H54 (cell line): ENCODE data around the gene NPIPA7.
"Not testable (repeated sequence)": the region's sequence is repeated elsewhere in the genome, so short reads cannot be mapped to it uniquely, and the experiment has no call there.

Experiments used
- DNase-seq: peaks from one replicate; pipeline ENCODE4 v3.0.0; 2011; ENCODE audit warnings: low spot score, mixed read lengths; ENCODE audit not compliant: insufficient read length
- FAIRE-seq: peaks from 3 replicates; lab custom pipeline; 2011; peaks lifted over from hg19 to GRCh38; lab: Jason Lieb, UNC

NPIPA7 gene

DNA sequence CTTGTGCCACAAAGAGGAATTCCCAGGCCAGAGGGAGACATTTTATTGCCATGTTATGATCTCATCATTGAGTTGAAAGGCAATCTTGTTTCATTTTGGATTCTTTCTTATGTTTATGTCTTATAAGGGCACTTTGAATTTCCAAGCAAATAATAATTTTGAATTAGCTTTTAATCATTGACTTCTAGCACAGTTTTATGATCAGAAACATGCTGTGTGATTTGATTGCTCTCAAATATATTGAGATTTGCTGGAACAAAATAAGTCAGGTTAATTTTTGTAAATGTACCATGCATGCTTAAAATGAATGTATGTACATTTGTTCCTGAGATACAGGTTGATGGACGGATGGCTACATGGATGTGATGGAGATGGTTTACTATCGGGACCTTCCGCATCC lies at the start of gene NPIPA7:
Gene NPIPA7, plus strand, starts transcription at position 301 of the 400 bp plus-strand sequence. CDS start 105 bp downstream, outside the sequence.
- not testable (repeated sequence) for DNase-seq, FAIRE-seq

DNA sequence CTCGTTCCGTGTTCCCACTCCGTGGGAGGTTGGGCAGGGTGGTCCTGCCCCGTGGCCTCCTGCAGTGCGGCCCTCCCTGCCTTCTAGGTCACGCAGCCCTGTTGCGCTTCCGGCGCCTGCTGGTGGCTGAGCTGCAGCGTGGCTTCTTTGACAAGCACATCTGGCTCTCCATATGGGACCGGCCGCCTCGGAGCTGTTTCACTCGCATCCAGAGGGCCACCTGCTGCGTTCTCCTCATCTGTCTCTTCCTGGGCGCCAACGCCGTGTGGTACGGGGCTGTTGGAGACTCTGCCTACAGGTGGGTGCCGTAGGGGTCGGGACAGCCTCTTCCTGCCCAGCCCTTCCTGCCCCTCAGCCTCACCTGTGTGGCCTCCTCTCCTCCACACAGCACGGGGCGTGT lies 47.5 kb upstream of the NPIPA7 start:
- DNase-seq, FAIRE-seq: not testable (repeated sequence)

DNA sequence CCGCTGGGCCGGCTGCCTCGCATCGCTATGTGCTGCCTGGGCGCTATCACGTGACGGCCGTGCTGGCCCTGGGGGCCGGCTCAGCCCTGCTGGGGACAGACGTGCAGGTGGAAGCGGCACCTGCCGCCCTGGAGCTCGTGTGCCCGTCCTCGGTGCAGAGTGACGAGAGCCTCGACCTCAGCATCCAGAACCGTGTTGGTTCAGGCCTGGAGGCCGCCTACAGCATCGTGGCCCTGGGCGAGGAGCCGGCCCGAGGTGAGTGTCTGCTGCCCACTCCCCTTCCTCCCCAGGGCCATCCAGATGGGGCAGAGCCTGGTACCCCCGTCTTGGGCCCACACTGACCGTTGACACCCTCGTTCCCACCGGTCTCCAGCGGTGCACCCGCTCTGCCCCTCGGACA lies 21.4 kb upstream of the NPIPA7 start:
- not testable (repeated sequence) for DNase-seq, FAIRE-seq

DNA sequence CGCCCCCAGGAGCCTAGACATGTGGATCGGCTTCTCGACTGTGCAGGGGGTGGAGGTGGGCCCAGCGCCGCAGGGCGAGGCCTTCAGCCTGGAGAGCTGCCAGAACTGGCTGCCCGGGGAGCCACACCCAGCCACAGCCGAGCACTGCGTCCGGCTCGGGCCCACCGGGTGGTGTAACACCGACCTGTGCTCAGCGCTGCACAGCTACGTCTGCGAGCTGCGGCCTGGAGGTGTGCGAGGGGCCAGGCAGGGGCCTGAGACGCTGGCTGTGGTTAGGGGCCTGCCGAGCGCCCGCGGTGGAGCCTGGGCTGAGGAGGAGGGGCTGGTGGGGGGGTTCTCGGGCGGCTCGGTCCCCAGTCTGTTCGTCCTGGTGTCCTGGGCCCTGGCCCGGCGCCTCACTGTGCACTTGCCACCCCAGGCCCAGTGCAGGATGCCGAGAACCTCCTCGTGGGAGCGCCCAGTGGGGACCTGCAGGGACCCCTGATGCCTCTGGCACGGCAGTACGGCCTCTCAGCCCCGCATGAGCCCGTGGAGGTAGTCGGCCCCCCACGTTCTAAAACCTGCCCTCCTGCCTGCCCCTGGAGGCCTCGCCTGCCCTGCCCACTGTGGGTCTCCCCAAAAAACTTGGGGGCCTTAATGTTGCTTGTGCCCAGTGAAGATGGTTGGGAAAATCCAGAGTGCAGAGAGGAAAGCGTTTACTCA lies 20.2 kb upstream of the NPIPA7 start:
- not testable (repeated sequence) for DNase-seq, FAIRE-seq

DNA sequence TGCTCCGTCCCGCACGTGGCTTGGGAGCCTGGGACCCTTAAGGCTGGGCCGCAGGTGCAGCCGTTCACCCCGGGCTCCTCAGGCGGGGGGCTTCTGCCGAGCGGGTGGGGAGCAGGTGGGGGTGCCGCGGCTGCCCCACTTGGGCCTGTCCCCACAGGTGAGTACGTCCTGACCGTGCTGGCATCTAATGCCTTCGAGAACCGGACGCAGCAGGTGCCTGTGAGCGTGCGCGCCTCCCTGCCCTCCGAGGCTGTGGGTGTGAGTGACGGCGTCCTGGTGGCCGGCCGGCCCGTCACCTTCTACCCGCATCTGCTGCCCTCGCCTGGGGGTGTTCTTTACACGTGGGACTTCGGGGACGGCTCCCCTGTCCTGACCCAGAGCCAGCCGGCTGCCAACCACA lies 15.3 kb upstream of the NPIPA7 start:
- DNase-seq, FAIRE-seq: not testable (repeated sequence)

DNA sequence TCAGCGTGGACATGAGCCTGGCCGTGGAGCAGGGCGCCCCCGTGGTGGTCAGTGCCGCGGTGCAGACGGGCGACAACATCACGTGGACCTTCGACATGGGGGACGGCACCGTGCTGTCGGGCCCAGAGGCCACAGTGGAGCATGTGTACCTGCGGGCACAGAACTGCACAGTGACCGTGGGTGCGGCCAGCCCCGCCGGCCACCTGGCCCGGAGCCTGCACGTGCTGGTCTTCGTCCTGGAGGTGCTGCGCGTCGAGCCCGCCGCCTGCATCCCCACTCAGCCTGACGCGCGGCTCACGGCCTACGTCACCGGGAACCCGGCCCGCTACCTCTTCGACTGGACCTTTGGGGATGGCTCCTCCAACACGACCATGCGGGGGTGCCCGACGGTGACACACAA lies 14.8 kb upstream of the NPIPA7 start:
- not testable (repeated sequence) for FAIRE-seq, DNase-seq

DNA sequence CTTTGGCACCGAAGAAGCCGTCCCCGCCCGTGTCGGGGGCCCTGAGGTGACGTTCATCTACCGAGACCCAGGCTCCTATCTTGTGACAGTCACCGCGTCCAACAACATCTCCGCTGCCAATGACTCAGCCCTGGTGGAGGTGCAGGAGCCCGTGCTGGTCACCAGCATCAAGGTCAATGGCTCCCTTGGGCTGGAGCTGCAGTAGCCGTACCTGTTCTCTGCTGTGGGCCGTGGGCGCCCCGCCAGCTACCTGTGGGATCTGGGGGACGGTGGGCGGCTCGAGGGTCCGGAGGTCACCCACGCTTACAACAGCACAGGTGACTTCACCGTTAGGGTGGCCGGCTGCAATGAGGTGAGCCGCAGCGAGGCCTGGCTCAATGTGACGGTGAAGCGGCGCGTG lies 14.2 kb upstream of the NPIPA7 start:
- not testable (repeated sequence) for DNase-seq, FAIRE-seq

DNA sequence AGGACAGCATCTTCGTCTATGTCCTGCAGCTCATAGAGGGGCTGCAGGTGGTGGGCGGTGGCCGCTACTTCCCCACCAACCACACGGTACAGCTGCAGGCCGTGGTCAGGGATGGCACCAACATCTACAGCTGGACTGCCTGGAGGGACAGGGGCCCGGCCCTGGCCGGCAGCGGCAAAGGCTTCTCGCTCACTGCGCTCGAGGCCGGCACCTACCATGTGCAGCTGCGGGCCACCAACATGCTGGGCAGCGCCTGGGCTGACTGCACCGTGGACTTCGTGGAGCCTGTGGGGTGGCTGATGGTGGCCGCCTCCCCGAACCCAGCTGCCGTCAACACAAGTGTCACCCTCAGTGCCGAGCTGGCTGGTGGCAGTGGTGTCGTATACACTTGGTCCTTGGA lies 13.6 kb upstream of the NPIPA7 start:
- not testable (repeated sequence) for FAIRE-seq

DNA sequence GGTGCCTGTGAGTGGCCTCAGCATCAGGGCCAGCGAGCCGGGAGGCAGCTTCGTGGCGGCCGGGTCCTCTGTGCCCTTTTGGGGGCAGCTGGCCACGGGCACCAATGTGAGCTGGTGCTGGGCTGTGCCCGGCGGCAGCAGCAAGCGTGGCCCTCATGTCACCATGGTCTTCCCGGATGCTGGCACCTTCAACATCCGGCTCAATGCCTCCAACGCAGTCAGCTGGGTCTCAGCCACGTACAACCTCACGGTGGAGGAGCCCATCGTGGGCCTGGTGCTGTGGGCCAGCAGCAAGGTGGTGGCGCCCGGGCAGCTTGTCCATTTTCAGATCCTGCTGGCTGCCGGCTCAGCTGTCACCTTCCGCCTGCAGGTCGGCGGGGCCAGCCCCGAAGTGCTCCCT lies 13.1 kb upstream of the NPIPA7 start:
- not testable (repeated sequence) for DNase-seq, FAIRE-seq

More for the DNA sequence above, 13.6 kb upstream of the NPIPA7 start:
- not testable (repeated sequence) for DNase-seq

DNA sequence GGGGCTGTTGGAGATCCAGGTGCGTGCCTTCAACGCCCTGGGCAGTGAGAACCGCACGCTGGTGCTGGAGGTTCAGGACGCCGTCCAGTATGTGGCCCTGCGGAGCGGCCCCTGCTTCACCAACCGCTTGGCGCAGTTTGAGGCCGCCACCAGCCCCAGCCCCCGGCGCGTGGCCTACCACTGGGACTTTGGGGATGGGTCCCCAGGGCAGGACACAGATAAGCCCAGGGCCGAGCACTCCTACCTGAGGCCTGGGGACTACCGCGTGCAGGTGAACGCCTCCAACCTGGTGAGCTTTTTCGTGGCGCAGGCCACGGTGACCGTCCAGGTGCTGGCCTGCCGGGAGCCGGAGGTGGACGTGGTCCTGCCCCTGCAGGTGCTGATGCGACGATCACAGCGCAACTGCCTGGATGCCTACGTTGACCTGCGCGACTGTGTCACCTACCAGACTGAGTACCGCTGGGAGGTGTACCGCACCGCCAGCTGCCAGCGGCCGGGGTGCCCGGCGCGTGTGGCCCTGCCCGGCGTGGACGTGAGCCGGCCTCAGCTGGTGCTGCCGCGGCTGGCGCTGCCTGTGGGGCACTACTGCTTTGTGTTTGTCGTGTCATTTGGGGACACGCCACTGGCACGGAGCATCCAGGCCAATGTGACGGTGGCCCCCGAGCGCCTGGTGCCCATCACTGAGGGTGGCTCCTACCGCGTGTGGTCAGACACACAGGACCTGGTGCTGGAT lies 12.2 kb upstream of the NPIPA7 start:
- FAIRE-seq, DNase-seq: not testable (repeated sequence)

DNA sequence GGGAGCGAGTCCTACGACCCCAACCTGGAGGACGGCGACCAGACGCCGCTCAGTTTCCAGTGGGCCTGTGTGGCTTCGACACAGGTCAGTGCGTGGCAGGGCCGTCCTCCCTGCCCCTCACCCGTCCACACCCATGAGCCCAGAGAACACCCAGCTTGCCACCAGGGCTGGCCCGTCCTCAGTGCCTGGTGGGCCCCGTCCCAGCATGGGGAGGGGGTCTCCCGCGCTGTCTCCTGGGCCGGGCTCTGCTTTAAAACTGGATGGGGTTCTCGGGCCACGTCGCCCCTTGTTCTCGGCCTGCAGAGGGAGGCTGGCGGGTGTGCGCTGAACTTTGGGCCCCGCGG lies 11.7 kb upstream of the NPIPA7 start:
- not testable (repeated sequence) for FAIRE-seq

DNA sequence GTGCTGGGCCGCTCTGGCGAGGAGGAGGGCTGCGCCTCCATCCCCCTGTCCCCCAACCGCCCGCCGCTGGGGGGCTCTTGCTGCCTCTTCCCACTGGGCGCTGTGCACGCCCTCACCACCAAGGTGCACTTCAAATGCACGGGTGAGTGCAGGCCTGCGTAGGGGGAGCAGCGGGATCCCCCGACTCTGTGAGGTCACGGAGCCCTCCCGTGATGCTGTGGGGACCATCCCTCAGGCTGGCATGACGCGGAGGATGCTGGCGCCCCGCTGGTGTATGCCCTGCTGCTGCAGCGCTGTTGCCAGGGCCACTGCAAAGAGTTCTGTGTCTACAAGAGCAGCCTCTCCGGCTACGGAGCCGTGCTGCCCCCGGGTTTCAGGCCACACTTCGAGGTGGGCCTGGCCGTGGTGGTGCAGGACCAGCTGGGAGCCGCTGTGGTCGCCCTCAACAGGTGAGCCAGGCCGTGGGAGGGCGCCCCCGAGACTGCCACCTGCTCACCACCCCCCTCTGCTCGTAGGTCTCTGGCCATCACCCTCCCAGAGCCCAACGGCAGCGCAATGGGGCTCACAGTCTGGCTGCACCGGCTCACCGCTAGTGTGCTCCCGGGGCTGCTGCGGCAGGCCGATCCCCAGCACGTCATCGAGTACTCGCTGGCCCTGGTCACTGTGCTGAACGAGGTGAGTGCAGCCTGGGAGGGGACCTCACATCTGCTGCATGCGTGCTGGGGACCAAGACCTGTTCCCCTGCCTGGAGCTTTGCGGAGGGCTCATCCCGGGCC lies 9.7 kb upstream of the NPIPA7 start:
- FAIRE-seq, result not testable (repeated sequence)

More for the DNA sequence above, 11.7 kb upstream of the NPIPA7 start:
- DNase-seq, result not testable (repeated sequence)

DNA sequence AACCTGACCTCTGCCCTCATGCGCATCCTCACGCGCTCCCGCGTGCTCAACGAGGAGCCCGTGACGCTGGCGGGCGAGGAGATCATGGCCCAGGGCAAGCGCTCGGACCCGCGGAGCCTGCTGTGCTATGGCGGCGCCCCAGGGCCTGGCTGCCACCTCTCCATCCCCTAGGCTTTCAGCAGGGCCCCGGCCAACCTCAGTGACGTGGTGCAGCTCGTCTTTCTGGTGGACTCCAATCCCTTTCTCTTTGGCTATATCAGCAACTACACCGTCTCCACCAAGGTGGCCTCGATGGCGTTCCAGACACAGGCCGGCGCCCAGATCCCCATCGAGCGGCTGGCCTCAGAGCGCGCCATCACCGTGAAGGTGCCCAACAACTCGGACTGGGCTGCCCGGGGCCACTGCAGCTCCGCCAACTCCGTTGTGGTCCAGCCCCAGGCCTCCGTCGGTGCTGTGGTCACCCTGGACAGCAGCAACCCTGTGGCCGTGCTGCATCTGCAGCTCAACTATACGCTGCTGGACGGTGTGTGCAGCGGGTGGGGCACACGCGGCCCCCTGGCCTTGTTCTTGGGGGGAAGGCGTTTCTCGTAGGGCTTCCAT lies 7.7 kb upstream of the NPIPA7 start:
- FAIRE-seq, DNase-seq: not testable (repeated sequence)

More for the DNA sequence above, 9.7 kb upstream of the NPIPA7 start:
- DNase-seq, result not testable (repeated sequence)

DNA sequence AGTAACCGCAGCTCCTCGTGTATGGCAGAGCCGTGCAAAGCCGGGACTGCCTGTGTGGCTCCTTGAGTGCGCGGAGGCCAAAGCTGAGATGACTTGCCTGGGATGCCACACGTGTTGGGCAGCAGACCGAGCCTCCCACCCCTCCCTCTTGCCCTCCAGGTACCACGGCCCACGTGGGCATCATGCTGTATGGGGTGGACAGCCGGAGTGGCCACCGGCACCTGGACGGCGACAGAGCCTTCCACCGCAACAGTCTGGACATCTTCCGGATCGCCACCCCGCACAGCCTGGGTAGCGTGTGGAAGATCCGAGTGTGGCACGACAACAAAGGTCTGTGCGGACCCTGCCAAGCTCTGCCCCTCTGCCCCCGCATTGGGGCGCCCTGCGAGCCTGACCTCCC lies 4.7 kb upstream of the NPIPA7 start:
- DNase-seq, FAIRE-seq: not testable (repeated sequence)

DNA sequence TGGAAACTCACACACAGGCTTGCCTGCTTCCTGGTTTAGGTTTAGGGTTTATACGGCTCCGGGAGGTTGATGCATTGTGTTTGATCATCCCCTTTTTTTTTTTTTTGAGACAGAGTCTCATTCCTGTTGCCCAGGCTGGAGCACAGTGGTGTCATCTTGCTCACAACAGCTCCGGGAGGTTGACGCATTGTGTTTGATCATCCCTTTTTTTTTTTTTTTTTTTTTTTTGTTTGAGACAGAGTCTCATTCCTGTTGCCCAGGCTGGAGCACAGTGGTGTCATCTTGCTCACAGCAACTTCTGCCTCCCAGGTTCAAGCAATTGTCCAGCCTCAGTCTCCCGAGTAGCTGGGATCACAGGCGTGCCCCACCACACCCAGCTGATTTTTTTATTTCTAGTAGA lies 20.7 kb downstream of the NPIPA7 start:
- FAIRE-seq, DNase-seq: not testable (repeated sequence)

DNA sequence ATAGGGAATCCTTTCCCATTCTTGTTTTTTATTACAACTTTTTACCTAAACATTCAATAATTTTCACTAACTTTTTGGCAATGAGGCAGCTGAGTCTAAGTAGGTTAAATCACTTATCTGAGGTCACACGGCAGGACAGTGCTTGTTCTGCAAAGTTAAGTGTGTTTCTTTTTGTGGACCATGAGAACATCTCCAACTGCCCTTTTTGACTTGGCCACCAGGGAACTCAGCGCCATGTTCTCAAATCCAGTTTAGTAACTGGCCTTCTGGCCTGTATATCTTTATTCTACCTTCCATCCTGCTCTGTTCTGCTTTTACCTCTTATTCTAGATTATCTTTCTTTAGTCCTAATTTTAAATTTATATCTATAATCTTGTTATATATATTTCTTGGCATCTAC lies 23.4 kb downstream of the NPIPA7 start:
- DNase-seq, FAIRE-seq: not testable (repeated sequence)

DNA sequence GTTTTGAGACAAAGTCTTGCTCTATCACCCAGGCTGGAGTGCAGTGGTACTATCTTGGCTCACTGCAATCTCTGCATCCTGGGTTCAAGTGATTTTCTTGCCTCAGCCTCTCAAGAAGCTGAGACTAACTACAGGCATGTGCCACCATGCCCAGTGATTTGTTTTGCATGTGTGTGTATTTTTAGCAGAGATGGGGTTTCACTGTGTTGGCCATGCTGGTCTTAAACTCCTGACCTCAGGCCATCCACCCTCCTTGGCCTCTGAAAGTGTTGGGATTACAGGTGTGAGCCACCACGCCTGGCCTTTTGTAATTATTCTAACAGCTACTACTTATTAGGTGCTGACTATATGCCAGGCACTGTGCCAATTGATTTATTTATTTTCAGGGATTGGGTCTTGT lies 25.3 kb downstream of the NPIPA7 start:
- not testable (repeated sequence) for FAIRE-seq, DNase-seq

DNA sequence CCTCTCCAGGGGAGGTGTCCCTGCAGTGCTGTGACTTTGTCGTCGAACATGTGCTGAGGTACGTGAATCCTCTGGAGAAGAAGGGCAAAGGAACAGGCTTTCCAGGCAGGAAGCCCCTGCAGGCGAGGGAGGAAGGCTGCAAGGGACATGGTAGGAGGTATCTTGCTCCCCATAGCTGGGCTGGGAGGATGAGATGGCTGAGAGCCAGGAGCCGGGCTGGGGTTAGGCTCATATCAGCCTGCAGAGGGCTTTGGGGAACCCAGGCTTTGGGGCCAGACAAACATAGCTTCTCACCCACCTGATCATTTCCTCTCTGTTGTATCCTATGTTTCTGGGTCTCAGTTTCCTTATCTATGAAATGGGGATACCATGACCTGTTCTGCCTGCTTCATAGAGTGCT lies 26.5 kb downstream of the NPIPA7 start:
- FAIRE-seq, DNase-seq: not testable (repeated sequence)

DNA sequence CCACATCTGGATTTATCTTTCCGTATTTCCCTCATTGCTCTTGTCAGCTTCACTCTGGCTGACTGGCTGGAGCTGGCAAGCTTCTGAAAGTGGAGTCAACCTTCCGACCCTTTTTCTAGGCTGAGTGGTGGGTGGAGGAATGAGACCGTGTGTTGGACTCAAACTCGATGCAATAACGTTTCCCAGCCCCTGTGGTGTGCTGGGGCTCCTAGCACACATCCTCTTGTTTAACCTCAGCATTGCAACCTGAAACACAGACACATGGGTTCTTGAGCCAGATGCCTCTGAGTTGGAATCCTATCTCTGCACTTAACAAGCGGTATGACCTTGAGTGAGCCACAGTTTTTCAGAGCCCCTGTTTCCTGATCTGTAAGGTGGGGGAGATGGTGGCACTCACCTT lies 29.5 kb downstream of the NPIPA7 start:
- DNase-seq, FAIRE-seq: not testable (repeated sequence)

DNA sequence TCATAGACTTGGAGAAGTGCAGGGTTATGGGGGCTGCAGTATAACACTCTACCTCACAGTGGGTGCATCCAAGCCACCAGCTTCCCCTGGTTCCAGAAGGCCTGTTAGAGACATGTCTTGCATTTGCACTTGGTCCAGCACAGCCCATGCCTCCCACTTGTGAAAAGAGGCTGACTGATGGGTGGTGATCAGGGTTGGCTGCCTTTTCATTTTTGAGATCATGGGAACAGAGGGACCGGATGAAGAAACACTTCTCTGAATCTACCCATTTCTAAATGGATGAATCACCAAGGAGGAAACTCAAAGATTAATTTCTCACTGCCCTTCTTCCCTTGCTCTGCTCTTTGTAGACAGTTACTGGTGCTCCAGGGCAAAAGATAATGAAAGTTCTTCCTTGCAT lies 34.8 kb downstream of the NPIPA7 start:
- not testable (repeated sequence) for FAIRE-seq

More for the DNA sequence above, 34.8 kb downstream of the NPIPA7 start:
- DNase-seq, result not testable (repeated sequence)
